ENCODE results near the gene RAB7B. TPM values are rescaled to one million over a fixed set of nuclear protein-coding genes. Genes with fewer than 3 reads are reported as not detected.
A peak's percentile ranks its signal among the peaks of the same experiment; 100 is the strongest.
"Not testable (repeated sequence)": the region's sequence is repeated elsewhere in the genome, so short reads cannot be mapped to it uniquely, and the experiment has no call there.

Gene RAB7B
- total and polyA plus RNA-seq, 4 donors: 1.7 to 11.4 (median 5.2) TPM

DNA sequence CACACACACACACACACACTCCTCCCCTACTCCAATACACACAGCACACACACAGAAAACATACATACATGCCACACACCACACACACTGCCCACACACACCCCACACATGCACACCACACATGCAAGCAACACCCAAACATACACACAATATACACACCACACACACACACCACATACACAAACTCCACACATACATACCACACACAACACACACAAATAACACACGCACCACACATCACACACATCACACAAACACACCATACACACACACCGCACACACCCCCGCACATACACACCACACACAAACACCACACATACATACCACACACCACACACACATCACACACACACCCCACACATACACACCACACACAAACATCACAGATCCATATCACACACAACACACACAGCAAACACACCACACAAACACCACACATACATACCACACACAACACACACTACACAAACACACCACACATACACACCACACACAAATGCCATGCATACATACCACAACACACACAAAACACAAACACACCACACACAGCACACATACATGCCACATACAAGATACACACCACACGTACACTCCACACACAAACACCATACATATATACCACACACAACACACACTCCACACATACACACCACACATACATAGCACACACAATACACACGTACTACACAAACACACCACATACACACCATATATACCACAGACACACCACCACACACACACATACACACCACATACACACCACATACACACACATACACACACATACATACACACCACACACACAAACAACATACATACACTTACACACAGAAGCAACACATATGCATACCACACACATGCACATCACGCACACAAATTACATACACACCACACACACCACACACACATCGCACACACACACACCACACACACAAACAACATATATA is 932 bp upstream of the RAB7B start:
- 94 to 95% methylated on average over 7 of the region's 7 CpGs for WGBS, 2 donors
- H3K9me3 ChIP-seq (ENCODE audit: control insufficient read depth, low read length): no peaks in the 10 kb centered on the region
- no peaks in the 10 kb centered on the region for H3K36me3 ChIP-seq (ENCODE audit: control insufficient read depth in 1 of 2, insufficient read depth in 2 of 2, low read length in 1 of 2)
- ATAC-seq (ENCODE audit: low FRiP score) (no peak), DNase-seq (no peak)
- H3K27me3 ChIP-seq (ENCODE audit: control insufficient read depth in 1 of 2, insufficient read depth in 2 of 2, low read length in 1 of 2): no peaks in the 10 kb centered on the region
- intact Hi-C loops (cut with DNase I): loop anchor here in 1 of 2 donors (5.0 kb wide), 1 partner anchor 103 kb away; no protein-coding TSS in a partner anchor
- H3K27ac ChIP-seq (ENCODE audit: low read depth in 1 of 2, low read length in 2 of 2): peak overlapping the region in 1 of 2 donors; percentile 11
- H3K4me3 ChIP-seq (ENCODE audit: low read length in 2 of 2): no peak overlapping the region
- H3K4me1 ChIP-seq (ENCODE audit: control insufficient read depth in 1 of 2, insufficient read depth in 2 of 2, low read length in 2 of 2): peaks cover 2 to 3% of the 10 kb centered on the region in 2 donors

DNA sequence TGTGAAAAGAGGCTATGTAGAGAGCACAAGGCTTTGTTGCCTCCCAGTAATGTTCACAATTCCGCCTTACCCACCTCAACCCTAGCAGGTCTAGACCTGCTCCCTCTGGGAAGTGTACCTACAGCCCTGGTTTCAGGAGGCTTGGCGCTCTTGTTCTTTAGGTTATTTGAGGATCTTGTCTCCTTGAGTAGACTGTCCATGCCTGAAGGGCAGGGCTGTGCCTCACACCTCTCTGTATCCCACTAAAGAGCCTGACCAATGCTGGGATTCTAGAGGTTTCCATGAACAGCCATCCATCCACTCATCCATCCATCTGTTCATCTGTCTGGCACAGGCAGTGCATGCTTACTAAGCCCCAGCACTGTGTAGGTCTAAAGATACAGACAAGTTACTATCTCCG is 1.0 kb downstream of the RAB7B start:
- WGBS, 2 donors: 84 to 89% methylated on average over 3 of the region's 3 CpGs
- Histone ChIP-seq H3K4me3 (ENCODE audit: low read length in 2 of 2) (no peak overlapping the region), H3K9me3 (ENCODE audit: control insufficient read depth, low read length) (no peaks in the 10 kb centered on the region), H3K36me3 (ENCODE audit: control insufficient read depth in 1 of 2, insufficient read depth in 2 of 2, low read length in 1 of 2) (no peaks in the 10 kb centered on the region), H3K27me3 (ENCODE audit: control insufficient read depth in 1 of 2, insufficient read depth in 2 of 2, low read length in 1 of 2) (no peaks in the 10 kb centered on the region), H3K27ac (ENCODE audit: low read depth in 1 of 2, low read length in 2 of 2) (no peak overlapping the region), H3K4me1 (ENCODE audit: control insufficient read depth in 1 of 2, insufficient read depth in 2 of 2, low read length in 2 of 2) (peaks cover 2 to 3% of the 10 kb centered on the region in 2 donors)
- intact Hi-C loops (cut with DNase I): loop anchor here in 1 of 2 donors (5.0 kb wide), 1 partner anchor 105 kb away; no protein-coding TSS in a partner anchor
- no peak for DNase-seq
- ATAC-seq (ENCODE audit: low FRiP score): no peak

DNA sequence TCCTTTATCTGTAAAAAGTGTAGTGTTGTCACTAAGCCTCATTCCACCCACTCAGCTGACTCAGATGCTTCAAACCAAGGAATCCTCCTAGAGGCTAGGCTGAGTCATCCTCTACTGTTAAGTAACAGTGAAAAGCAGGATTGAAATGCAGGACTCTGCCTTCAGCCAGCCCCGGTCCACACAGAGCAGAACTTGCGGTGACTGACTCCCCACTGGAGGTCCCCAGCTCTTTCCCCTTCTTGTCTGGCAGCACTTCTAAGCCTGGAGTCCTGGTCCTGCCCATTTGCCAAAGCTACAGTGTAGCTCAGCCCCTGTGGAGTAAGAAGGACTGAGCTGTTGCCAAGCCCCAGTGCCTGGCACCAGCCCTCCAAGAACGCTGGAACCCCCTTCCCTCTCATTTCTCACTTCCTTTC is 1.7 kb downstream of the RAB7B start:
- H3K27me3 ChIP-seq (ENCODE audit: control insufficient read depth in 1 of 2, insufficient read depth in 2 of 2, low read length in 1 of 2): no peaks in the 10 kb centered on the region

DNA sequence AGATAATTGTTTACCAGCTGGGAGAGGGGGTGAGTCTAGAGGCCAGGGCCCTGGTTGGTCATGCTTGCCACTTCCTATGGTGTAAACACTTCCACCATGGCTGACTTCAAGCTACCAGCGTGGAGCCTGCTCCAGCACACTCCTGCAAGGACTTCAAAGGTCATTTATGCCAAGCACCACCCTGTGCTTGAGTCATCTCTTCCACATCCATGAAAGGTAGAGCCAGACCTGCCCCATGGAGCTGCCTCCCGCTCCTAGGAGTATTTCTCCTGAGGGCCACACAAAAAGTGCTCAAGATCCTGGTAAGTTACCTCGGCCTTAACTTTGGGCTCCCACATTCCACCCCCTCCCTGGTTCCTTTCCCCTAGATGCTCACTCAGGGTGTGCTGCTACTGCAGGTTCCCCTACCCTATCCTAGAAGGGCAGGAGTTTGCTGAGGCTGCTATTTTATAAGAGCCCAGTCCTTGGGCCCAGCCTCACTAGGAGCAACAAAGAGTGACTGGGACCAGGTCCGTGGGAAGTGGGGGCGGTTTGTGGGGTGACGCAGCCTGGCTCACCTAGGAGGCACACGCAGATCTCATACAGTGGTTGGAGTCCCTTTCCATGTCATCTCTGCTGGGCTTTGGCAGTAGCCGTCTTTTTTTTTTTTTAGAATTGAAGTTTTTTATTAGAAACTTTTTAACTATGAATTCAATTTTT is 2.4 kb downstream of the RAB7B start:
- H3K9me3 ChIP-seq (ENCODE audit: control insufficient read depth, low read length): no peaks in the 10 kb centered on the region
- intact Hi-C loops (cut with DNase I): loop anchor here in 1 of 2 donors (5.0 kb wide), 1 partner anchor 107 kb away; no protein-coding TSS in a partner anchor
- no peak overlapping the region for H3K4me3 ChIP-seq (ENCODE audit: low read length in 2 of 2)
- no peak overlapping the region for H3K27ac ChIP-seq (ENCODE audit: low read depth in 1 of 2, low read length in 2 of 2)
- DNase-seq (no peak), ATAC-seq (ENCODE audit: low FRiP score) (no peak)
- no peaks in the 10 kb centered on the region for H3K27me3 ChIP-seq (ENCODE audit: control insufficient read depth in 1 of 2, insufficient read depth in 2 of 2, low read length in 1 of 2)
- 83 to 85% methylated on average over 8 of the region's 8 CpGs for WGBS, 2 donors
- peaks cover 2 to 3% of the 10 kb centered on the region in 2 donors for H3K4me1 ChIP-seq (ENCODE audit: control insufficient read depth in 1 of 2, insufficient read depth in 2 of 2, low read length in 2 of 2)
- H3K36me3 ChIP-seq (ENCODE audit: control insufficient read depth in 1 of 2, insufficient read depth in 2 of 2, low read length in 1 of 2): no peaks in the 10 kb centered on the region

More for the DNA sequence above, 1.7 kb downstream of the RAB7B start:
- Histone ChIP-seq H3K4me3 (ENCODE audit: low read length in 2 of 2) (no peak overlapping the region), H3K36me3 (ENCODE audit: control insufficient read depth in 1 of 2, insufficient read depth in 2 of 2, low read length in 1 of 2) (no peaks in the 10 kb centered on the region), H3K27ac (ENCODE audit: low read depth in 1 of 2, low read length in 2 of 2) (no peak overlapping the region), H3K9me3 (ENCODE audit: control insufficient read depth, low read length) (no peaks in the 10 kb centered on the region), H3K4me1 (ENCODE audit: control insufficient read depth in 1 of 2, insufficient read depth in 2 of 2, low read length in 2 of 2) (peaks cover 2 to 3% of the 10 kb centered on the region in 2 donors)
- WGBS, 2 donors: 2 to 3% methylated on average over 3 of the region's 3 CpGs
- intact Hi-C loops (cut with DNase I): loop anchor here in 1 of 2 donors (5.0 kb wide), 1 partner anchor 106 kb away; no protein-coding TSS in a partner anchor
- ATAC-seq (ENCODE audit: low FRiP score) (peak; percentile 71), DNase-seq (peak in 1 of 2 donors; percentile 74)

DNA sequence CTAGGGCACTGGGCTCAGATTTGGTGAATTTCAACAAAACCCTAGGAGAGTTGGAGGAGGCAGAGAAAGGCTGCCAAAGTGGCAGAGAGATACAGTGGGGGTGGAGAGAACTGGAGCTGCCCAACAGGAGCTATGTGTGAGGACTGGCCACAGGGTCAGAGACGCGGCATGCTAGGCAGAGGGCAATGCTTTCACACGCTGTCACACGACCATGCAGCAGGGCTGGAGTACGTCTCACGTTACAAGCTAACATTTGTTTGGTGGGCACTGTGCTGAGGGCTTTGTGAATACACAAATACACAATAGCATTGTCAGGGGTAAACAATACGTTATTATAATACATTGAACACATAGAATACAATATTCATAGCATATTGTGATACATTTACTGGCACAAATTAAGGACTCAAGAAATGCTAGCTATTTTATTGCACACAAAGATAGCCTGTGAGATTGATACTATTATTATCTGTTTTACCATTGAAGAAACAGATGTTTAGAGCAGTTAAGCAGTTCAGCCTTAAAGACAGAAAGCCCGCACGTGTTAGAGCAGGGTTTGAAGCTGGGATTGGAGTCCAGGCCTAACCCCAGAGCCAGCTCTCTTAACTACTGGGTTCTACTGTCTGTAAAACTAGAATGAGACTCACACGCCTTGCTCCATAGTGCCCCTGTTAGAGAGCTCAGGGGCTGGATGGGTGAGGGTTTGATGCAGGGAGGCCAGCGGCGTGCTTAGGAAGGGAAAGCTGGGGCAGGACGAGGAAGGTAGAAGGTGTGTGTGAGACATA is 4.5 kb downstream of the RAB7B start:
- Histone ChIP-seq H3K4me3 (ENCODE audit: low read length in 2 of 2) (no peak overlapping the region), H3K36me3 (ENCODE audit: control insufficient read depth in 1 of 2, insufficient read depth in 2 of 2, low read length in 1 of 2) (no peaks in the 10 kb centered on the region), H3K4me1 (ENCODE audit: control insufficient read depth in 1 of 2, insufficient read depth in 2 of 2, low read length in 2 of 2) (peaks cover 2 to 3% of the 10 kb centered on the region in 2 donors), H3K27me3 (ENCODE audit: control insufficient read depth in 1 of 2, insufficient read depth in 2 of 2, low read length in 1 of 2) (no peaks in the 10 kb centered on the region), H3K27ac (ENCODE audit: low read depth in 1 of 2, low read length in 2 of 2) (no peak overlapping the region), H3K9me3 (ENCODE audit: control insufficient read depth, low read length) (no peaks in the 10 kb centered on the region)
- no peak for DNase-seq
- no peak for ATAC-seq (ENCODE audit: low FRiP score)
- 58 to 67% methylated on average over 13 of the region's 13 CpGs for WGBS, 2 donors
- intact Hi-C loops (cut with DNase I): no loop called here

DNA sequence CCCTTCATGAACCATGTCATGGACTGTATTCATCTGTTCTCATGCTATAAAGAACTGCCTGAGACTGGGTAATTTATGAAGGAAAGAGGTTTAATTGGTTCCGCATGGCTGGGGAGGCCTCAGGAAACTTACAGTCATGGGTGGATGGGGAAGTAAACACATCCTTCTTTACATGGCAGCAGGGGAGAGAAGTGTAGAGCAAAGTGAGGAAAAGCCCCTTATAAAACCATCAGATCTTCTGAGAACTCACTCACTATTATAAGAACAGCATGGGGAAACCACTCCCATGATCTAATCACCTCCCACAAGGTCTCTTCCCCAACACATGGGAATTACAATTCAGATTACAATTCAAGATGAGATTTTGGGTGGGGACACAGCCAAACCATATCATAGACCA is 6.6 kb downstream of the RAB7B start:
- H3K27me3 ChIP-seq (ENCODE audit: control insufficient read depth in 1 of 2, insufficient read depth in 2 of 2, low read length in 1 of 2); H3K27ac ChIP-seq (ENCODE audit: low read depth in 1 of 2, low read length in 2 of 2); H3K4me3 ChIP-seq (ENCODE audit: low read length in 2 of 2); H3K4me1 ChIP-seq (ENCODE audit: control insufficient read depth in 1 of 2, insufficient read depth in 2 of 2, low read length in 2 of 2); H3K9me3 ChIP-seq (ENCODE audit: control insufficient read depth, low read length); H3K36me3 ChIP-seq (ENCODE audit: control insufficient read depth in 1 of 2, insufficient read depth in 2 of 2, low read length in 1 of 2); DNase-seq; intact Hi-C loops (cut with DNase I); ATAC-seq (ENCODE audit: low FRiP score): not testable (repeated sequence)
- 95 to 96% methylated on average over 1 of the region's 1 CpG for WGBS, 2 donors

DNA sequence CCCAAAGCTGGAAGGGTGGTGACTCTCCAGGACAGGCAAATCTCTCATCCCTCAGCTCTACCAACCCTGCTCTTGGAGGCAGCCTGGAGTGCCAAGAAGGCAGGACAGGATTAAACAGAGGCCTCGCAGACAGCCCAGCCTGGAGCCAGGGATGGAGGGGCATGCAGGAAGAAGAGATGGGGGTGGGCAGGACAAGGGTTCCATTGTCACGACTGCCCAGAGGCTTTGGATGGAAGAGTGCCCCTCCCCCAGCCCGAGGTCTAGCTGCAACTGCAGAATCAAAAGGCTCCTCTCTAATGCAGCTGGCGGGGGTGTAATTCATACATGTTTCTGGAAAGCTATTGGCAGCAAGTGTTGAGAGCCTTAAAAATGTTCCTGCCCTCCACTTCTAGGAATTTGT is 8.8 kb downstream of the RAB7B start:
- no peak overlapping the region for H3K27ac ChIP-seq (ENCODE audit: low read depth in 1 of 2, low read length in 2 of 2)
- no peaks in the 10 kb centered on the region for H3K4me1 ChIP-seq (ENCODE audit: control insufficient read depth in 1 of 2, insufficient read depth in 2 of 2, low read length in 2 of 2)
- H3K36me3 ChIP-seq (ENCODE audit: control insufficient read depth in 1 of 2, insufficient read depth in 2 of 2, low read length in 1 of 2): no peaks in the 10 kb centered on the region
- no peaks in the 10 kb centered on the region for H3K9me3 ChIP-seq (ENCODE audit: control insufficient read depth, low read length)
- ATAC-seq (ENCODE audit: low FRiP score) (no peak), DNase-seq (no peak)
- no peak overlapping the region for H3K4me3 ChIP-seq (ENCODE audit: low read length in 2 of 2)
- intact Hi-C loops (cut with DNase I): no loop called here
- H3K27me3 ChIP-seq (ENCODE audit: control insufficient read depth in 1 of 2, insufficient read depth in 2 of 2, low read length in 1 of 2): no peaks in the 10 kb centered on the region
- 43 to 52% methylated on average over 4 of the region's 4 CpGs for WGBS, 2 donors

DNA sequence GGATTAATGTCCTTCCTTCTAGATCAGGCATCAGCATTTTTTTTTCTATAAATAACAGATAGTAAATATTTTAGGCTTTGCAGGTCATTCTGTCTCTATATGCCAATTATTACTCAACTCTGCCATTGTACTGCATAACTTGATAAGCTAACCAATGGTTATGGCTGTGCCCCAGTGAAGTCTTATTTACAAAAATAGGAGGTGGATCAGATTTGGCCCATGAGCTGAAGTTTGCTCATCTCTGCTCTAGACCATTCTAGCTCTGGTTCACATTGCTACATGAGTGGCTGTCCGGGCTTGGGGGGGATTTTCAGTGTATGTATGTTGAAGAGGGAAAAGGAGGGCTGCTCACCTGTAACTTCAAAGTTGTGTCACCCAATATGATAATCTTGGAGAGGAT is 10.1 kb downstream of the RAB7B start:
- Histone ChIP-seq H3K9me3 (ENCODE audit: control insufficient read depth, low read length) (no peaks in the 10 kb centered on the region), H3K4me3 (ENCODE audit: low read length in 2 of 2) (no peak overlapping the region), H3K36me3 (ENCODE audit: control insufficient read depth in 1 of 2, insufficient read depth in 2 of 2, low read length in 1 of 2) (no peaks in the 10 kb centered on the region), H3K4me1 (ENCODE audit: control insufficient read depth in 1 of 2, insufficient read depth in 2 of 2, low read length in 2 of 2) (no peaks in the 10 kb centered on the region), H3K27me3 (ENCODE audit: control insufficient read depth in 1 of 2, insufficient read depth in 2 of 2, low read length in 1 of 2) (no peaks in the 10 kb centered on the region), H3K27ac (ENCODE audit: low read depth in 1 of 2, low read length in 2 of 2) (no peak overlapping the region)
- WGBS, 2 donors: 33 to 99% methylated on average over 1 of the region's 1 CpG
- intact Hi-C loops (cut with DNase I): no loop called here
- no peak for ATAC-seq (ENCODE audit: low FRiP score)
- no peak for DNase-seq
